GM12878 (cell line): Measurements from ENCODE around the gene ZNF394. TPM values are rescaled to one million over a fixed set of nuclear protein-coding genes. Genes with fewer than 3 reads are reported as not detected.
A peak's percentile ranks its signal among the peaks of the same experiment; 100 is the strongest.

Experiments
- ATAC-seq: fragments of 200-7000 bp; cut with Tn5 transposase; 3 replicates; pipeline ENCODE4 v1.9.1; 2020; ENCODE audit warnings: mild to moderate bottlenecking, moderate library complexity
- BruUV-seq: library from RNA; stranded (reverse); fragments of 400-500 nt; replicated peaks from 2 replicates; lab custom pipeline; 2021; lab: Mats Ljungman, UMichigan
- CTCF ChIA-PET: fragments of 300-600 bp; sonication (Branson Sonifier 250); formaldehyde crosslinking; extraction: SDS; loops from one replicate; lab custom pipeline; 2021; ENCODE audit warnings: inconsistent platforms; lab: Yijun Ruan, JAX
- POLR2A ChIA-PET: fragments of 350-600 bp; formaldehyde crosslinking; extraction: SDS; loops from one replicate; lab custom pipeline; 2021; ENCODE audit warnings: inconsistent platforms; lab: Charles Lee
- RAD21 ChIA-PET: fragments of 300-600 bp; sonication (Branson Sonifier 250); formaldehyde crosslinking; loops from one replicate; lab custom pipeline; 2023; ENCODE audit warnings: antibody characterized with exemption; ENCODE audit not compliant: unreplicated experiment; lab: Charles Lee
- SMC1A ChIA-PET: fragments of 300-600 bp; sonication (Branson Sonifier 250); formaldehyde crosslinking; loops from one replicate; lab custom pipeline; 2023; ENCODE audit not compliant: unreplicated experiment, uncharacterized antibody; lab: Charles Lee
- DNase-seq: peaks from one replicate; pipeline ENCODE4 v3.0.0-alpha.2; 2011; ENCODE audit warnings: low read depth, low spot score
- FAIRE-seq: peaks from 3 replicates; lab custom pipeline; 2011; peaks lifted over from hg19 to GRCh38; lab: Jason Lieb, UNC
- H2AFZ ChIP-seq: 2 replicates; pipeline ENCODE4 v1.6.0; 2011; ENCODE audit warnings: low read depth, low read length, control low read depth; ENCODE audit not compliant: control insufficient read depth
- H3K27ac ChIP-seq: 2 replicates; pipeline ENCODE4 v1.5.1; 2011; ENCODE audit warnings: control low read depth; ENCODE audit not compliant: control insufficient read depth, insufficient read depth
- H3K27me3 ChIP-seq, 2 experiments: replicated peaks in 1 of 2; 2 replicates each; pipeline versions ENCODE4 v1.6.0 to v1.6.1; 2011; ENCODE audit warnings: low read length in 1 of 2; ENCODE audit not compliant: control insufficient read depth in 2 of 2, insufficient read depth in 2 of 2
- H3K36me3 ChIP-seq, 2 experiments: 2 replicates each; pipeline ENCODE4 v1.5.1; 2011; ENCODE audit warnings: low read length in 1 of 2; ENCODE audit not compliant: control insufficient read depth in 2 of 2, insufficient read depth in 2 of 2
- H3K4me1 ChIP-seq: 2 replicates; pipeline ENCODE4 v1.6.1; 2011; ENCODE audit warnings: mild to moderate bottlenecking, low read length, moderate library complexity, mixed read lengths; ENCODE audit not compliant: control insufficient read depth, insufficient read depth
- H3K4me2 ChIP-seq: 2 replicates; pipeline ENCODE4 v1.6.0; 2011; ENCODE audit warnings: control low read depth; ENCODE audit not compliant: control insufficient read depth, insufficient read depth
- H3K4me3 ChIP-seq: fragments of 200-600 bp; sonication (generic); 2 replicates; pipeline ENCODE4 v1.5.1; 2016
- H3K79me2 ChIP-seq: 2 replicates; pipeline ENCODE4 v1.6.0; 2011; ENCODE audit warnings: low read length; ENCODE audit not compliant: control insufficient read depth, insufficient read depth
- H3K9ac ChIP-seq: 2 replicates; pipeline ENCODE4 v1.8.0; 2011; ENCODE audit warnings: low read length, control low read depth, mixed read lengths; ENCODE audit not compliant: control insufficient read depth, insufficient read depth
- H3K9me3 ChIP-seq: replicated peaks from 3 replicates; pipeline ENCODE4 v1.5.1; 2011; ENCODE audit warnings: mild to moderate bottlenecking, low read length; ENCODE audit not compliant: control insufficient read depth, insufficient read depth
- H4K20me1 ChIP-seq: 2 replicates; pipeline ENCODE4 v1.6.0; 2011; ENCODE audit not compliant: control insufficient read depth, insufficient read depth
- BACH1 ChIP-seq: fragments of 450-650 bp; IDR thresholded peaks from 2 replicates; pipeline ENCODE4 v1.6.1; 2017; ENCODE audit warnings: mild to moderate bottlenecking, borderline replicate concordance
- IKZF2 ChIP-seq, 2 experiments: fragments of 450-650 bp; IDR thresholded peaks; 2 replicates each; pipeline ENCODE4 v1.6.1; 2017; ENCODE audit warnings: mild to moderate bottlenecking in 2 of 2, moderate library complexity in 2 of 2
- NR2F1 ChIP-seq: fragments of 450-650 bp; conservative IDR thresholded peaks from 2 replicates; pipeline ENCODE4 v1.6.1; 2017; ENCODE audit warnings: mild to moderate bottlenecking
- SPI1 ChIP-seq: IDR thresholded peaks from 2 replicates; pipeline ENCODE4 v1.6.1; 2011; ENCODE audit warnings: low read depth, mild to moderate bottlenecking, low read length, moderate library complexity, borderline replicate concordance; ENCODE audit not compliant: insufficient read depth
- SUZ12 ChIP-seq: fragments of 200-600 bp; sonication (generic); IDR thresholded peaks from one replicate; pipeline ENCODE4 v1.6.1; 2018; ENCODE audit warnings: antibody characterized with exemption, mild to moderate bottlenecking; ENCODE audit not compliant: unreplicated experiment
- WGBS: methylation state at CpG from one replicate; pipeline ENCODE4 v1.1.6; 2016; ENCODE audit warnings: low lambda C conversion rate; ENCODE audit not compliant: insufficient replicate concordance, insufficient coverage; ENCODE audit errors: missing lambda C conversion rate; 5-methylcytosine and 5-hydroxymethylcytosine counted together
- in situ Hi-C: fragments of 300-500 bp; cut with MboI; formaldehyde crosslinking; loops from 9 replicates; pipeline ENCODE4 v1.14.3; 2018; ENCODE audit warnings: mixed read lengths
- intact Hi-C: fragments of 100-400 bp; cut with micrococcal nuclease; formaldehyde crosslinking; loops from one replicate; pipeline ENCODE4 v1.14.2; 2022; ENCODE audit not compliant: unreplicated experiment
- polyA plus RNA-seq, 11 experiments: library from polyadenylated mRNA; depleted of rRNA in 4 of 11; unstranded in 6 of 11; stranded (reverse) in 5 of 11; fragments of >200 nt; fragmentation: Nextera tagmentation in 4 of 11; fragmentation: Illumina TruSeq in 1 of 11; extraction: Ambion mirVana in 4 of 11; extraction: Trizol in 1 of 11; gene quantifications; 1 replicate in 1 of 11; 2 replicates in 10 of 11; pipeline versions ENCODE4 v1.2.1 to v1.2.3, GENCODE V29; 2011 to 2016; ENCODE audit warnings: inconsistent platforms in 2 of 11, missing spikeins in 2 of 11, low read depth in 1 of 11
- total RNA-seq, 4 experiments: library from RNA; depleted of rRNA in 3 of 4; stranded (reverse); fragments of >200 nt in 3 of 4; fragmentation: Illumina TruSeq in 1 of 4; extraction: Trizol in 1 of 4; gene quantifications; 2 replicates each; pipeline versions ENCODE4 v1.2.1 to v1.2.3, GENCODE V29; 2013 to 2021
- TF ChIP-seq, protein P1 (sequence below): IDR thresholded peaks from 2 replicates; pipeline ENCODE4 v1.6.1; 2011; ENCODE audit warnings: mild to moderate bottlenecking, low read depth, low read length, moderate library complexity; ENCODE audit not compliant: insufficient replicate concordance
- TF ChIP-seq, protein P2 (sequence below): IDR thresholded peaks from 2 replicates; pipeline ENCODE4 v1.6.1; 2012; ENCODE audit warnings: improper control_type of control experiment, low read depth, low read length; ENCODE audit not compliant: insufficient replicate concordance
- TF ChIP-seq, protein P3 (sequence below): IDR thresholded peaks from 2 replicates; pipeline ENCODE4 v1.6.1; 2012; ENCODE audit warnings: low read depth, low read length, improper control_type of control experiment
- TF ChIP-seq, protein P4 (sequence below): fragments of 450-650 bp; IDR thresholded peaks from 2 replicates; pipeline ENCODE4 v1.6.1; 2017; ENCODE audit warnings: mild to moderate bottlenecking, moderate library complexity

The ZNF394 gene
- total and polyA plus RNA-seq, 10 of the 15 experiments (the other 5 are each of a cell fraction or from before 2014, with no cell fraction given) = 2.5 to 26.8 (median 22.7) TPM

DNA sequence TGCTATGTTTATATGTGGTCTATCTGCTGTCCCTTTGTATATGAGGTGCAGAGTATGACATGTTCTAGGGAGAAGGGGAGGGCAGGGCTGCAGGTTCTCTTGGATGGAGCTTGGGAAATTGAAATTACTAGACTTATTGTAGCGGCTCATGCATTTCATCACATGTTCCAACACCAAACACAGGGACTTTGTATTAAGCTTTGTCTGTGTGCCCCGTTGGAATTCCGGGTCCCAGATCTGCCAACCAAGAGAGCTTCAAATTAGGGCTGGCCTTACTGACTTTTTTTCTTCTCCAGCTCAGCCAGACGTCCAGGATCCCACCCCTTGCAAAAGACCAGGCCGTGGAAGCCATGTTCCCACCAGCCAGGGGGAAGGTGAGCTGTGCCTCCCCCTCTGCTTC is 24.0 kb downstream of the ZNF394 start:
- no peak for FAIRE-seq
- Histone ChIP-seq H3K27me3 (no peaks in the 10 kb centered on the region), H3K9ac (no peak overlapping the region), H3K9me3 (no peaks in the 10 kb centered on the region), H3K36me3 (peaks cover 11% of the 10 kb centered on the region in 2 experiments), H2AFZ (no peak overlapping the region), H3K4me2 (peak overlapping the region; percentile 28; the same call in 1 of the 2 replicates), H3K4me1 (peaks cover 6% of the 10 kb centered on the region), H3K79me2 (peaks cover 43% of the 10 kb centered on the region), H3K27ac (no peak overlapping the region), H3K4me3 (no peak overlapping the region), H4K20me1 (no peaks in the 10 kb centered on the region)
- ChIA-PET POLR2A (no interaction called here), CTCF (no interaction called here), RAD21 (no interaction called here), SMC1A (interaction anchor here (0.7 to 1.2 kb wide), 3 partner anchors 10 to 29 kb away, joined by 3 read pairs; no protein-coding TSS in a partner anchor)
- no peak for DNase-seq
- 75% methylated on average over 5 of the region's 5 CpGs for WGBS
- ATAC-seq = no peak
- intact Hi-C loops = no loop called here
- no TSS peak for BruUV-seq
- in situ Hi-C loops = no loop called here
- TF ChIP-seq, protein P1, sequence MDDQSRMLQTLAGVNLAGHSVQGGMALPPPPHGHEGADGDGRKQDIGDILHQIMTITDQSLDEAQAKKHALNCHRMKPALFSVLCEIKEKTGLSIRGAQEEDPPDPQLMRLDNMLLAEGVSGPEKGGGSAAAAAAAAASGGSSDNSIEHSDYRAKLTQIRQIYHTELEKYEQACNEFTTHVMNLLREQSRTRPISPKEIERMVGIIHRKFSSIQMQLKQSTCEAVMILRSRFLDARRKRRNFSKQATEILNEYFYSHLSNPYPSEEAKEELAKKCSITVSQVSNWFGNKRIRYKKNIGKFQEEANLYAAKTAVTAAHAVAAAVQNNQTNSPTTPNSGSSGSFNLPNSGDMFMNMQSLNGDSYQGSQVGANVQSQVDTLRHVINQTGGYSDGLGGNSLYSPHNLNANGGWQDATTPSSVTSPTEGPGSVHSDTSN = no peak
- TF ChIP-seq, protein P2, sequence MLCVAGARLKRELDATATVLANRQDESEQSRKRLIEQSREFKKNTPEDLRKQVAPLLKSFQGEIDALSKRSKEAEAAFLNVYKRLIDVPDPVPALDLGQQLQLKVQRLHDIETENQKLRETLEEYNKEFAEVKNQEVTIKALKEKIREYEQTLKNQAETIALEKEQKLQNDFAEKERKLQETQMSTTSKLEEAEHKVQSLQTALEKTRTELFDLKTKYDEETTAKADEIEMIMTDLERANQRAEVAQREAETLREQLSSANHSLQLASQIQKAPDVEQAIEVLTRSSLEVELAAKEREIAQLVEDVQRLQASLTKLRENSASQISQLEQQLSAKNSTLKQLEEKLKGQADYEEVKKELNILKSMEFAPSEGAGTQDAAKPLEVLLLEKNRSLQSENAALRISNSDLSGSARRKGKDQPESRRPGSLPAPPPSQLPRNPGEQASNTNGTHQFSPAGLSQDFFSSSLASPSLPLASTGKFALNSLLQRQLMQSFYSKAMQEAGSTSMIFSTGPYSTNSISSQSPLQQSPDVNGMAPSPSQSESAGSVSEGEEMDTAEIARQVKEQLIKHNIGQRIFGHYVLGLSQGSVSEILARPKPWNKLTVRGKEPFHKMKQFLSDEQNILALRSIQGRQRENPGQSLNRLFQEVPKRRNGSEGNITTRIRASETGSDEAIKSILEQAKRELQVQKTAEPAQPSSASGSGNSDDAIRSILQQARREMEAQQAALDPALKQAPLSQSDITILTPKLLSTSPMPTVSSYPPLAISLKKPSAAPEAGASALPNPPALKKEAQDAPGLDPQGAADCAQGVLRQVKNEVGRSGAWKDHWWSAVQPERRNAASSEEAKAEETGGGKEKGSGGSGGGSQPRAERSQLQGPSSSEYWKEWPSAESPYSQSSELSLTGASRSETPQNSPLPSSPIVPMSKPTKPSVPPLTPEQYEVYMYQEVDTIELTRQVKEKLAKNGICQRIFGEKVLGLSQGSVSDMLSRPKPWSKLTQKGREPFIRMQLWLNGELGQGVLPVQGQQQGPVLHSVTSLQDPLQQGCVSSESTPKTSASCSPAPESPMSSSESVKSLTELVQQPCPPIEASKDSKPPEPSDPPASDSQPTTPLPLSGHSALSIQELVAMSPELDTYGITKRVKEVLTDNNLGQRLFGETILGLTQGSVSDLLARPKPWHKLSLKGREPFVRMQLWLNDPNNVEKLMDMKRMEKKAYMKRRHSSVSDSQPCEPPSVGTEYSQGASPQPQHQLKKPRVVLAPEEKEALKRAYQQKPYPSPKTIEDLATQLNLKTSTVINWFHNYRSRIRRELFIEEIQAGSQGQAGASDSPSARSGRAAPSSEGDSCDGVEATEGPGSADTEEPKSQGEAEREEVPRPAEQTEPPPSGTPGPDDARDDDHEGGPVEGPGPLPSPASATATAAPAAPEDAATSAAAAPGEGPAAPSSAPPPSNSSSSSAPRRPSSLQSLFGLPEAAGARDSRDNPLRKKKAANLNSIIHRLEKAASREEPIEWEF = no peak
- TF ChIP-seq NR2F1 = no peak
- TF ChIP-seq SPI1 = no peak
- TF ChIP-seq, protein P3, sequence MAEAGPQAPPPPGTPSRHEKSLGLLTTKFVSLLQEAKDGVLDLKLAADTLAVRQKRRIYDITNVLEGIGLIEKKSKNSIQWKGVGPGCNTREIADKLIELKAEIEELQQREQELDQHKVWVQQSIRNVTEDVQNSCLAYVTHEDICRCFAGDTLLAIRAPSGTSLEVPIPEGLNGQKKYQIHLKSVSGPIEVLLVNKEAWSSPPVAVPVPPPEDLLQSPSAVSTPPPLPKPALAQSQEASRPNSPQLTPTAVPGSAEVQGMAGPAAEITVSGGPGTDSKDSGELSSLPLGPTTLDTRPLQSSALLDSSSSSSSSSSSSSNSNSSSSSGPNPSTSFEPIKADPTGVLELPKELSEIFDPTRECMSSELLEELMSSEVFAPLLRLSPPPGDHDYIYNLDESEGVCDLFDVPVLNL = no peak
- TF ChIP-seq, protein P4, sequence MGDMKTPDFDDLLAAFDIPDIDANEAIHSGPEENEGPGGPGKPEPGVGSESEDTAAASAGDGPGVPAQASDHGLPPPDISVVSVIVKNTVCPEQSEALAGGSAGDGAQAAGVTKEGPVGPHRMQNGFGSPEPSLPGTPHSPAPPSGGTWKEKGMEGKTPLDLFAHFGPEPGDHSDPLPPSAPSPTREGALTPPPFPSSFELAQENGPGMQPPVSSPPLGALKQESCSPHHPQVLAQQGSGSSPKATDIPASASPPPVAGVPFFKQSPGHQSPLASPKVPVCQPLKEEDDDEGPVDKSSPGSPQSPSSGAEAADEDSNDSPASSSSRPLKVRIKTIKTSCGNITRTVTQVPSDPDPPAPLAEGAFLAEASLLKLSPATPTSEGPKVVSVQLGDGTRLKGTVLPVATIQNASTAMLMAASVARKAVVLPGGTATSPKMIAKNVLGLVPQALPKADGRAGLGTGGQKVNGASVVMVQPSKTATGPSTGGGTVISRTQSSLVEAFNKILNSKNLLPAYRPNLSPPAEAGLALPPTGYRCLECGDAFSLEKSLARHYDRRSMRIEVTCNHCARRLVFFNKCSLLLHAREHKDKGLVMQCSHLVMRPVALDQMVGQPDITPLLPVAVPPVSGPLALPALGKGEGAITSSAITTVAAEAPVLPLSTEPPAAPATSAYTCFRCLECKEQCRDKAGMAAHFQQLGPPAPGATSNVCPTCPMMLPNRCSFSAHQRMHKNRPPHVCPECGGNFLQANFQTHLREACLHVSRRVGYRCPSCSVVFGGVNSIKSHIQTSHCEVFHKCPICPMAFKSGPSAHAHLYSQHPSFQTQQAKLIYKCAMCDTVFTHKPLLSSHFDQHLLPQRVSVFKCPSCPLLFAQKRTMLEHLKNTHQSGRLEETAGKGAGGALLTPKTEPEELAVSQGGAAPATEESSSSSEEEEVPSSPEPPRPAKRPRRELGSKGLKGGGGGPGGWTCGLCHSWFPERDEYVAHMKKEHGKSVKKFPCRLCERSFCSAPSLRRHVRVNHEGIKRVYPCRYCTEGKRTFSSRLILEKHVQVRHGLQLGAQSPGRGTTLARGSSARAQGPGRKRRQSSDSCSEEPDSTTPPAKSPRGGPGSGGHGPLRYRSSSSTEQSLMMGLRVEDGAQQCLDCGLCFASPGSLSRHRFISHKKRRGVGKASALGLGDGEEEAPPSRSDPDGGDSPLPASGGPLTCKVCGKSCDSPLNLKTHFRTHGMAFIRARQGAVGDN = no peak
- no peak for TF ChIP-seq IKZF2 (IDR thresholded peaks at IDR 0.05)
- no peak for TF ChIP-seq BACH1
- TF ChIP-seq SUZ12 = no peak
